Measurements from ENCODE around the gene PRSS27. TPM values are rescaled to one million over a fixed set of nuclear protein-coding genes. Genes with fewer than 3 reads are reported as not detected.

Gene PRSS27
- total and polyA plus RNA-seq, 2 donors (not counting 3 experiments of a cell fraction or from before 2014, with no cell fraction given) = 0.33 to 0.53 TPM

DNA sequence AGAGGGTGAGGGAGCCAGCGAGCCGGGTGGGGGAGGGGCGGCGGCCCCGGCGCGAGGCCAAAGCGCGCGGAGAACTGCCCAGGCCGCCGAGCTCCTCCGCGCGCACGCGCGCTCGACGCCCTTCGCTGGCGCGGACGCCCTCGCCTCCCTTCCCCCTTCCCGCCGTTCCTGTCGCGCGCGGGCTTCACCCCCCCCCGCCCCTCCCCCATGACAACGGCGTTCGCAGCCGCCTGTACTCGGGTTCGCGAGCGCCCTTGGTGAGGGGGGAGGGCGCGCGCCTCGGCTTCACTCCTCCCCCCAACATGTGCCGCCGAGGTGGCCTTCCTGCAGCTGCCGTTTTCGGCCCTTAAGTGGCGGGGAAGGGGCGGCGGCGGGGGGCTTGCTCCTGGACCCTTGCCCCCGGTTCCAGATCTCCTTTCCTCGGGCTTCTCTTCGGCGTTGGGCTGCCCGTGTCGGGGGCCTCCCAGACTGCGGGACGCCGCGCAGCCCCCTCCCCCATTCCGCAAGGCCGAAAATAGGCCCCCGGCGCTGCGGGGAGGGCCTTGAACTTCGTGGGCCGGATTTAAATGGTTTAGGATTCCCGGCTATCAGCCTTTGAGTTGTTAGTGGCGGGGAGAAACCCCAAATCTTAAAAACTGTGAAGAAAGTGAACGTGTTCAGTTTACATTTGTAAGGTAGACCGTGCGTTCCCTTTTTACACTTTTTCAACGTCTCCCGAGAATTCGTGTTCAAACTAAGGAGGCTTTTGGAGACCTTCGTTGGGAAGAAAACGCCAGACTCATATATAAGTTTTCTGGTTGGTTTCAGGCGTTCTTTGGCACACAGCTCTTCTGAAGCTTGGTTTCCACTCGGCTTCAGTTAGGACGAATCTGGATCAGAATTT lies 33.1 kb upstream of the PRSS27 start:
- CTCF ChIA-PET = interaction anchor here (0.6 to 1.5 kb wide), 3 partner anchors 20 to 135 kb away, joined by 3 to 4 read pairs (median 3); no protein-coding TSS in a partner anchor
- no TSS peak for BruUV-seq (replicated peaks)
- H3K9me1 ChIP-seq (replicated peaks; ENCODE audit: control insufficient read depth, extremely low read depth, insufficient read depth, low read length) = no peaks in the 10 kb centered on the region
- H3K27ac ChIP-seq (ENCODE audit: insufficient read depth, low read depth, low read length) = peak overlapping the region; percentile 65
- H2AFZ ChIP-seq (ENCODE audit: low read depth, low read length) = no peak overlapping the region
- peak overlapping the region; percentile 98 for H3K4me2 ChIP-seq (ENCODE audit: insufficient read depth, low read length)
- no peaks in the 10 kb centered on the region for H3K27me3 ChIP-seq (ENCODE audit: control insufficient read depth in 2 of 2, insufficient read depth in 2 of 2, low read length in 2 of 2)
- DNase-seq (ENCODE audit: low read depth, low spot score) = peak; percentile 37
- POLR2A ChIA-PET = interaction anchor here (0.6 to 1.0 kb wide), 2 partner anchors 71 to 159 kb away, joined by 3 to 7 read pairs; partner anchors contain the start of gene KCTD5
- FAIRE-seq = peak; percentile 65
- H3K9me3 ChIP-seq (replicated peaks; ENCODE audit: control insufficient read depth, insufficient read depth, low read length) = no peaks in the 10 kb centered on the region
- peak overlapping the region; percentile 91 to 96 (median 93) for H3K4me3 ChIP-seq (replicated peaks in 1 of 3; ENCODE audit: insufficient read depth in 1 of 3, low read depth in 1 of 3, low read length in 3 of 3)
- peaks cover 53% of the 10 kb centered on the region for H3K79me2 ChIP-seq (ENCODE audit: control insufficient read depth, insufficient read depth, low read length)
- intact Hi-C loops (cut with micrococcal nuclease) (loop anchor here (1.0 to 5.0 kb wide), 4 partner anchors 24 to 749 kb away; partner anchors contain the start of genes CLUAP1, ELOB and KCTD5), dilution Hi-C loops (cut with MboI; ENCODE audit: extremely low pct_ligation_motif_present, low sequenced_read_pairs) (no loop called here)
- H4K20me1 ChIP-seq (replicated peaks; ENCODE audit: control insufficient read depth, extremely low read depth, insufficient read depth, low read length) = peaks cover 23% of the 10 kb centered on the region
- no peak for TF ChIP-seq MYC (IDR thresholded peaks at IDR 0.05; ENCODE audit: low read depth, low read length)
- TF ChIP-seq POLR2A (IDR thresholded peaks at IDR 0.05; ENCODE audit: low read depth, low read length) = no peak
- TF ChIP-seq EZH2 (IDR thresholded peaks at IDR 0.05; ENCODE audit: borderline replicate concordance, low read depth, low read length, severe bottlenecking) = no peak
- TF ChIP-seq FOS (IDR thresholded peaks at IDR 0.05; ENCODE audit: borderline replicate concordance, insufficient read depth, low read length) = no peak
- TF ChIP-seq POLR2AphosphoS5 (IDR thresholded peaks at IDR 0.05; ENCODE audit: insufficient read depth, low read depth, low read length) = no peak
- no peak for TF ChIP-seq JUN (IDR thresholded peaks at IDR 0.05; ENCODE audit: borderline replicate concordance, insufficient read depth, insufficient read length, low read depth)
- no peak for TF ChIP-seq GATA2 (IDR thresholded peaks at IDR 0.05; ENCODE audit: insufficient read depth, insufficient read length, low read depth, low read length)
- no peak for TF ChIP-seq MAX (IDR thresholded peaks at IDR 0.05; ENCODE audit: insufficient read depth, insufficient read length)
- no peak for TF ChIP-seq CTCF (IDR thresholded peaks at IDR 0.05; ENCODE audit: extremely low read depth in 1 of 2, insufficient read depth in 1 of 2, low read depth in 1 of 2, low read length in 2 of 2)
- H3K9ac ChIP-seq (replicated peaks; ENCODE audit: extremely low read depth, insufficient read depth, low read length) = peak overlapping the region; percentile 69
- H3K4me1 ChIP-seq (ENCODE audit: control insufficient read depth, extremely low read depth, insufficient read depth, low read length) = peaks cover 26% of the 10 kb centered on the region
- H3K36me3 ChIP-seq (ENCODE audit: control insufficient read depth in 2 of 2, extremely low read depth in 1 of 2, insufficient read depth in 2 of 2, low read length in 2 of 2) = peaks cover 8 to 11% of the 10 kb centered on the region in 2 experiments

Measured in endothelial cell of umbilical vein (primary cell).